B cell (primary cell): Measurements from ENCODE around the gene BRMS1L.

Source experiments
- CTCF ChIP-seq: fragments of 200-600 bp; IDR thresholded peaks from one replicate; pipeline ENCODE4 v1.8.0; 2022; ENCODE audit warnings: antibody characterized with exemption, mild to moderate bottlenecking
- EZH2 ChIP-seq: IDR thresholded peaks from 2 replicates; pipeline ENCODE4 v1.6.1; 2012; ENCODE audit warnings: borderline replicate concordance, low read depth, mild to moderate bottlenecking, moderate library complexity, low read length; ENCODE audit not compliant: insufficient read depth, poor library complexity, severe bottlenecking

GRCh38 chr14:35877276-35877675 is 51.1 kb downstream of the BRMS1L start:
- TF ChIP-seq CTCF (no peak), EZH2 (no peak)
